Kidney epithelial cell (primary cell): ENCODE results near the gene PBX1. TPM values are rescaled to one million over a fixed set of nuclear protein-coding genes. Genes with fewer than 3 reads are reported as not detected.

Experiments
- DNase-seq: peaks from one replicate; pipeline ENCODE4 v3.0.0-alpha.2; 2010; ENCODE audit warnings: low read depth
- H3K27me3 ChIP-seq: 2 replicates; pipeline ENCODE4 v1.6.0; 2011; ENCODE audit warnings: low read length; ENCODE audit not compliant: control insufficient read depth, insufficient read depth
- H3K36me3 ChIP-seq: 2 replicates; pipeline ENCODE4 v1.5.1; 2011; ENCODE audit warnings: low read length; ENCODE audit not compliant: control insufficient read depth, insufficient read depth
- H3K4me3 ChIP-seq: 2 replicates; pipeline ENCODE4 v1.5.1; 2011; ENCODE audit warnings: low read depth, mild to moderate bottlenecking, control low read depth, low read length
- CTCF ChIP-seq: IDR thresholded peaks from 2 replicates; pipeline ENCODE4 v1.5.1; 2011; ENCODE audit warnings: mild to moderate bottlenecking, moderate library complexity, low read length, control low read depth, inconsistent platforms; ENCODE audit not compliant: insufficient read depth, poor library complexity, severe bottlenecking
- total RNA-seq: library from RNA; depleted of rRNA; stranded (reverse); fragments of >200 nt; gene quantifications from 2 replicates; pipeline ENCODE4 v1.2.3, GENCODE V29; 2015

Gene PBX1
- total RNA-seq, 1 donor from 2014 or later, result 5.7 TPM

- no peaks in the 10 kb centered on the region for H3K27me3 ChIP-seq
- no peak for TF ChIP-seq CTCF
- no peak for DNase-seq
- no peaks in the 10 kb centered on the region for H3K36me3 ChIP-seq
- H3K4me3 ChIP-seq, result no peak overlapping the region
These were observed 130.9 kb downstream of the PBX1 start for GRCh38 chr1:164689672-164690511.

- TF ChIP-seq CTCF, result no peak
- Histone ChIP-seq H3K36me3 (no peaks in the 10 kb centered on the region), H3K4me3 (no peak overlapping the region), H3K27me3 (no peaks in the 10 kb centered on the region)
- DNase-seq, result no peak
These were observed 133.4 kb downstream of the PBX1 start for GRCh38 chr1:164692420-164692819.

GRCh38 chr1:164693564-164694359 lies 134.8 kb downstream of the PBX1 start:
- Histone ChIP-seq H3K27me3 (no peaks in the 10 kb centered on the region), H3K4me3 (no peak overlapping the region), H3K36me3 (no peaks in the 10 kb centered on the region)
- no peak for TF ChIP-seq CTCF
- DNase-seq, result no peak

GRCh38 chr1:164694505-164694904 lies 135.5 kb downstream of the PBX1 start:
- Histone ChIP-seq H3K4me3 (no peak overlapping the region), H3K36me3 (no peaks in the 10 kb centered on the region), H3K27me3 (no peaks in the 10 kb centered on the region)
- no peak for DNase-seq
- TF ChIP-seq CTCF, result no peak

GRCh38 chr1:164695956-164696665 lies 137.1 kb downstream of the PBX1 start:
- no peak overlapping the region for H3K4me3 ChIP-seq
- H3K36me3 ChIP-seq, result no peaks in the 10 kb centered on the region
- DNase-seq, result no peak
- no peaks in the 10 kb centered on the region for H3K27me3 ChIP-seq
- TF ChIP-seq CTCF, result no peak
